Measurements from ENCODE around the gene RNF222.

DNA sequence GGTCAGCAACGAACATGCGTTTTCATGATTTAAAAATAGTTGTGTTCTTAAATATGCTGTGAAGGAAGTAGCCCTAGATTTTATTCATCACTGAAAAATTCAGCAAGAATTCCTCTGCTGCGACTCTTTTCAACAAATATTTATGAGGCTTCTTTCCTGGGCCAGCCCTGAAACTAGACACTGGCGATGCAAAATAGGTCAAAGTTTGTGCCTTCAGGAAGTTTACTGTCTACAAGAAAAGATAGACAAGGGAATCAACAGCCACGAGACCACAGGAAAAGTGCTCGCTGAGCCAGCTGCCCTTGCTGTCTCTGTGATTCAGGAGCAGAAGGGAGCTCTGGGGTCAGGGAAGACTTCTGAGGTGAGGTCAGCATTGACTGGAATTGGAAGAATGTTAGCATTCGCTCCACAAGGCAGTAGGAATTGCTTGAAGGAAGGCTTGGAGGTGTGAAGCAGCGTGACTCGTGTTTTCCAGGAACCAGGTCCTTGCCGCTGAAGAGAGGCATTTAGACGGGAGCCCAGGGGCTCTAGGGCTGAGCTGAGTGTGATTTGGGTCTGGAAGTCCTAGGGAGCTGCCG, 12.7 kb downstream of the RNF222 start:
- TF ChIP-seq, protein P1, sequence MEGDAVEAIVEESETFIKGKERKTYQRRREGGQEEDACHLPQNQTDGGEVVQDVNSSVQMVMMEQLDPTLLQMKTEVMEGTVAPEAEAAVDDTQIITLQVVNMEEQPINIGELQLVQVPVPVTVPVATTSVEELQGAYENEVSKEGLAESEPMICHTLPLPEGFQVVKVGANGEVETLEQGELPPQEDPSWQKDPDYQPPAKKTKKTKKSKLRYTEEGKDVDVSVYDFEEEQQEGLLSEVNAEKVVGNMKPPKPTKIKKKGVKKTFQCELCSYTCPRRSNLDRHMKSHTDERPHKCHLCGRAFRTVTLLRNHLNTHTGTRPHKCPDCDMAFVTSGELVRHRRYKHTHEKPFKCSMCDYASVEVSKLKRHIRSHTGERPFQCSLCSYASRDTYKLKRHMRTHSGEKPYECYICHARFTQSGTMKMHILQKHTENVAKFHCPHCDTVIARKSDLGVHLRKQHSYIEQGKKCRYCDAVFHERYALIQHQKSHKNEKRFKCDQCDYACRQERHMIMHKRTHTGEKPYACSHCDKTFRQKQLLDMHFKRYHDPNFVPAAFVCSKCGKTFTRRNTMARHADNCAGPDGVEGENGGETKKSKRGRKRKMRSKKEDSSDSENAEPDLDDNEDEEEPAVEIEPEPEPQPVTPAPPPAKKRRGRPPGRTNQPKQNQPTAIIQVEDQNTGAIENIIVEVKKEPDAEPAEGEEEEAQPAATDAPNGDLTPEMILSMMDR (IDR thresholded peaks at IDR 0.05; ENCODE audit: low read length), result no peak
- no peak for TF ChIP-seq EZH2 (IDR thresholded peaks at IDR 0.05; ENCODE audit: borderline replicate concordance, low read length)

Measured in OCI-LY1 (cell line).